ENCODE results near the gene LAP3.
"Not testable (repeated sequence)": the region's sequence is repeated elsewhere in the genome, so short reads cannot be mapped to it uniquely, and the experiment has no call there.

The LAP3 gene

GRCh38 chr4:17576932-17577664 is at the start of gene LAP3:
LAP3 (plus strand) TSS chr4:17577198; CDS start chr4:17577466, 268 bp downstream.
- H3K4me3 ChIP-seq (ENCODE audit: low read depth, low read length), result peak within 1 kb of the TSS; percentile 84
- no peak for TF ChIP-seq CTCF (IDR thresholded peaks at IDR 0.05; ENCODE audit: low read depth, low read length)

- TF ChIP-seq CTCF (IDR thresholded peaks at IDR 0.05; ENCODE audit: low read depth, low read length), result no peak
- no peak overlapping the region for H3K4me3 ChIP-seq (ENCODE audit: low read depth, low read length)
Observed at GRCh38 chr4:17528551-17529165, 48.3 kb upstream of the LAP3 start.

- TF ChIP-seq CTCF (IDR thresholded peaks at IDR 0.05; ENCODE audit: low read depth, low read length), result no peak
- H3K4me3 ChIP-seq (ENCODE audit: low read depth, low read length), result no peak overlapping the region
Observed at GRCh38 chr4:17531538-17532285, 45.3 kb upstream of the LAP3 start.

GRCh38 chr4:17534705-17535104 is 42.3 kb upstream of the LAP3 start:
- H3K4me3 ChIP-seq (ENCODE audit: low read depth, low read length), result no peak overlapping the region
- TF ChIP-seq CTCF (IDR thresholded peaks at IDR 0.05; ENCODE audit: low read depth, low read length), result no peak

- H3K4me3 ChIP-seq (ENCODE audit: low read depth, low read length), result no peak overlapping the region
- no peak for TF ChIP-seq CTCF (IDR thresholded peaks at IDR 0.05; ENCODE audit: low read depth, low read length)
Observed at GRCh38 chr4:17535242-17535641, 41.8 kb upstream of the LAP3 start.

GRCh38 chr4:17535906-17536305 is 41.1 kb upstream of the LAP3 start:
- TF ChIP-seq CTCF (IDR thresholded peaks at IDR 0.05; ENCODE audit: low read depth, low read length), result no peak
- H3K4me3 ChIP-seq (ENCODE audit: low read depth, low read length), result no peak overlapping the region

GRCh38 chr4:17537060-17537459 is 39.9 kb upstream of the LAP3 start:
- not testable (repeated sequence) for H3K4me3 ChIP-seq (ENCODE audit: low read depth, low read length)
